Measurements from ENCODE around the gene ANO4. TPM values are rescaled to one million over a fixed set of nuclear protein-coding genes. Genes with fewer than 3 reads are reported as not detected.
A peak's percentile ranks its signal among the peaks of the same experiment; 100 is the strongest.

Gene ANO4
- total and polyA plus RNA-seq, 2 of the 8 experiments (the other 6 are each of a cell fraction or from before 2014, with no cell fraction given), result 1.1 to 3.4 TPM

DNA sequence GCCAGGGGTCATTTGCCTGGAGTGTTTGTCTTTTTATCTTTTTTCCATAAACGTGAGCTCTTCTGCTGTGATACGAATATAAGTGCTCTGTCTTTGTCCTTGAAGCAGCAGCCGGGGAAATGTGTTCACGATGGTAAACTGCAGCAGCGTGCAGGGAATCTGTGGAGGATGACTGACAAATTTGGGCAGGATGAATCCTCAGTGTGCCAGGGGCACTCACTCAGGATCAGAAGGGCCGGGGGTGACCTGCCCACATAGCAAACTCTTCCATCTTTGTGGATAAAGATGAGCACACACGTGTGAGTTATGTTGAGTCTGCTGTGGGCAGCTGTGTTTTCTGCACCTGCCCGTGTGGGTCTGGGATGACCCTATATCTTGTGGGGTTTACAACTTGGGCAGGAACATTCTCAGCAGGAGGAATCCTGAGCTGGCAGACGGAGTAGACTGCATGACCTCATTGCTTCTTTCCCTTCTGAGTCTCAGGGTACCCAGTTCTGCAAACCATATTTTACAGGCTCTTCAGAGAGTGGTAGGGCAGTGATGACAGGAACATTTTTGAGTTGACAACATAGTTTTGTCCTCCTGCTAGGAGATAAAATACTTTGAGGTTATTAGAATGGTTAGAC lies 711 bp downstream of the ANO4 start:
- Histone ChIP-seq H2AFZ (ENCODE audit: low read length) (peak overlapping the region; percentile 54; the same call in 1 of the 2 replicates), H2BK5ac (ENCODE audit: low read depth, low read length) (0 out of 2 replicates have a peak overlapping the region, but pooled peaks have one; percentile 28), H2BK120ac (replicated peaks; ENCODE audit: low read depth, low read length) (no peak overlapping the region), H4K91ac (replicated peaks; ENCODE audit: insufficient read length, low read length) (no peak overlapping the region), H3K56ac (replicated peaks; ENCODE audit: insufficient read length, low read depth, low read length) (no peak overlapping the region), H3K4me2 (ENCODE audit: insufficient read depth in 1 of 2, low read depth in 2 of 2, low read length in 2 of 2) (peak overlapping the region; percentile 64 to 86), H3K27me3 (replicated peaks in 1 of 4; ENCODE audit: control insufficient read depth in 3 of 4, extremely low read depth in 1 of 4, insufficient read depth in 3 of 4, low read length in 3 of 4) (peaks cover 0 to 4% (median 2%) of the 10 kb centered on the region in 4 experiments; a peak in 4 of 7 replicates), H3K27ac (ENCODE audit: low read depth, low read length) (no peak overlapping the region), H2BK20ac (ENCODE audit: low read length) (no peak overlapping the region), H3K14ac (ENCODE audit: insufficient read length) (no peak overlapping the region), H4K20me1 (replicated peaks in 1 of 2; ENCODE audit: control insufficient read depth in 1 of 2, insufficient read depth in 2 of 2, low read length in 2 of 2) (no peaks in the 10 kb centered on the region), H2BK15ac (ENCODE audit: low read length) (no peak overlapping the region), H3K36me3 (ENCODE audit: control insufficient read depth in 2 of 4, insufficient read depth in 4 of 4, low read length in 3 of 4) (no peaks in the 10 kb centered on the region), H3K4me3 (ENCODE audit: extremely low read depth in 1 of 4, insufficient read depth in 2 of 4, low read depth in 3 of 4, low read length in 4 of 4) (peak overlapping the region in 1 of 4 experiments; percentile 46; a peak in 3 of 8 replicates), H3K4me1 (replicated peaks in 1 of 4; ENCODE audit: control insufficient read depth in 3 of 4, insufficient read depth in 4 of 4, low read length in 3 of 4) (peaks cover 4 to 17% (median 12%) of the 10 kb centered on the region in 4 experiments), H4K8ac (ENCODE audit: extremely low read depth, insufficient read depth, low read length) (no peak overlapping the region), H3K79me1 (ENCODE audit: low read depth, low read length) (no peaks in the 10 kb centered on the region), H3K23me2 (ENCODE audit: low read depth, low read length) (no peaks in the 10 kb centered on the region), H4K5ac (ENCODE audit: insufficient read length, low read depth, low read length) (no peak overlapping the region), H2AK5ac (ENCODE audit: low read depth, low read length) (no peak overlapping the region), H2BK12ac (ENCODE audit: low read depth, low read length) (peak overlapping the region; percentile 60), H3K4ac (replicated peaks; ENCODE audit: insufficient read length, low read depth, low read length) (no peak overlapping the region), H3K18ac (ENCODE audit: extremely low read depth, low read length) (peak overlapping the region; percentile 62; the same call in 1 of the 2 replicates), H3K9ac (replicated peaks in 1 of 4; ENCODE audit: extremely low read depth in 1 of 4, low read depth in 3 of 4, low read length in 3 of 4) (peak overlapping the region in 1 of 4 experiments; percentile 37; a peak in 1 of 7 replicates), H3K79me2 (ENCODE audit: control insufficient read depth in 1 of 2, insufficient read depth in 2 of 2, low read length in 2 of 2) (no peaks in the 10 kb centered on the region), H3K9me3 (ENCODE audit: insufficient read depth in 2 of 2, low read depth in 1 of 2, low read length in 1 of 2) (no peaks in the 10 kb centered on the region), H3K23ac (ENCODE audit: insufficient read length) (no peak overlapping the region)
- DNase-seq (ENCODE audit: low read depth in 1 of 2, low spot score in 2 of 2) (no peak), FAIRE-seq (no peak)
- ChIA-PET CTCF (ENCODE audit: partially characterized antibody) (interaction anchor here (0.8 to 1.5 kb wide), 4 partner anchors 16 to 82 kb away, joined by 3 to 5 read pairs (median 4); no protein-coding TSS in a partner anchor), POLR2A (ENCODE audit: partially characterized antibody) (no interaction called here)
- no peak for TF ChIP-seq TAF7 (optimal IDR thresholded peaks at IDR 0.05; ENCODE audit: borderline replicate concordance, low read depth, low read length)
- WGBS, 2 experiments (ENCODE audit: extremely low coverage in 1 of 2, insufficient coverage in 1 of 2, insufficient read length in 1 of 2, insufficient replicate concordance in 2 of 2, low coverage in 1 of 2, low lambda C conversion rate in 2 of 2, missing lambda C conversion rate in 1 of 2), result 48% methylated on average over 9 of the region's 9 CpGs; no CpG with 5 or more reads in 1 of the 2 experiments
